Stomach (tissue), 4 donors: Measurements from ENCODE around the gene RASSF1.

ENCODE experiments used
- EP300 ChIP-seq: sonication (generic); formaldehyde crosslinking; IDR thresholded peaks from one replicate; pipeline ENCODE4 v1.6.1; 2017; ENCODE audit warnings: antibody characterized with exemption
- POLR2A ChIP-seq, 4 donors: fragments of 450-650 bp; IDR thresholded peaks; one replicate each; pipeline ENCODE4 v1.6.1; 2016; ENCODE audit warnings: antibody characterized with exemption in 4 of 4, control low read depth in 2 of 4, mild to moderate bottlenecking in 1 of 4, moderate library complexity in 1 of 4
- TF ChIP-seq, protein P1 (sequence below), 7 experiments: fragments of 450-650 bp in 4 of 7; fragments of 200-600 bp in 3 of 7; sonication (generic) in 3 of 7; IDR thresholded peaks; one replicate each; pipeline ENCODE4 v1.5.1; 2016 to 2019; ENCODE audit warnings: antibody characterized with exemption in 7 of 7, control low read depth in 2 of 7, mild to moderate bottlenecking in 1 of 7

DNA sequence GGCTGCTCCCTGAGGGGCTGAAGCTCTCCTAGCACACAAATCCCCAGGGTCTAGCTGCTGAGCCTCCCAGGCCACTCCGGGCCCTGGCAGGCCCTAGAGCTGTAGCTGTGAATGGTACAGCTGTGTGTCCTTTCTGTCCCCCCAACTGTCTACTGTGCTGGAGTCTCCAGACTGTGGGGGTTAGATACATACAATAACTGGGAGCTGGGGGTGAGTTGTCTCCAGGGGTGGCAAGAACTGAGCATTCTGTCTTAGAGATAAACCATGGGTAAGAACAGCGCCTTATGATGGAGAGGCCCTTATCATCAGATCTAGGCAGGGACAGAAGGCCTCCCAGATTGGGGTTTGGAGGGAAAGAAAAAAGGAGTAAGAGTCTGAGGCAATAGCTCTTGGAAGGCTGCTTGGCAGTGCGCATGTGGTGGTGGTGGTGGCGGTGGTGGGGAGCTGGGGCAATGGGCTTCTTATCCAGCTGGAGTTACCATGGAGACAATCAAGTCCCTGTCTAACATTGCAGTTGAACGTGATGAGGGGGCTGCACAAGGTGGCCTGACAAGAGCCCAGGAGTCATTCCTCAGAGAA lies 13.6 kb upstream of the RASSF1 start:
- TF ChIP-seq, protein P1, sequence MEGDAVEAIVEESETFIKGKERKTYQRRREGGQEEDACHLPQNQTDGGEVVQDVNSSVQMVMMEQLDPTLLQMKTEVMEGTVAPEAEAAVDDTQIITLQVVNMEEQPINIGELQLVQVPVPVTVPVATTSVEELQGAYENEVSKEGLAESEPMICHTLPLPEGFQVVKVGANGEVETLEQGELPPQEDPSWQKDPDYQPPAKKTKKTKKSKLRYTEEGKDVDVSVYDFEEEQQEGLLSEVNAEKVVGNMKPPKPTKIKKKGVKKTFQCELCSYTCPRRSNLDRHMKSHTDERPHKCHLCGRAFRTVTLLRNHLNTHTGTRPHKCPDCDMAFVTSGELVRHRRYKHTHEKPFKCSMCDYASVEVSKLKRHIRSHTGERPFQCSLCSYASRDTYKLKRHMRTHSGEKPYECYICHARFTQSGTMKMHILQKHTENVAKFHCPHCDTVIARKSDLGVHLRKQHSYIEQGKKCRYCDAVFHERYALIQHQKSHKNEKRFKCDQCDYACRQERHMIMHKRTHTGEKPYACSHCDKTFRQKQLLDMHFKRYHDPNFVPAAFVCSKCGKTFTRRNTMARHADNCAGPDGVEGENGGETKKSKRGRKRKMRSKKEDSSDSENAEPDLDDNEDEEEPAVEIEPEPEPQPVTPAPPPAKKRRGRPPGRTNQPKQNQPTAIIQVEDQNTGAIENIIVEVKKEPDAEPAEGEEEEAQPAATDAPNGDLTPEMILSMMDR (IDR thresholded peaks at IDR 0.05) = no peak
- TF ChIP-seq POLR2A (IDR thresholded peaks at IDR 0.05) = no peak
- TF ChIP-seq EP300 = no peak
